HG02763 (cell line): ENCODE data around the gene RGPD5.
"Not testable (repeated sequence)": the region's sequence is repeated elsewhere in the genome, so short reads cannot be mapped to it uniquely, and the experiment has no call there.

Source experiments
- ATAC-seq: cut with Tn5 transposase; IDR thresholded peaks from one replicate; pipeline ENCODE4 v1.9.1; 2021; ENCODE audit warnings: mild to moderate bottlenecking, moderate library complexity; ENCODE audit not compliant: unreplicated experiment

Gene RGPD5

DNA sequence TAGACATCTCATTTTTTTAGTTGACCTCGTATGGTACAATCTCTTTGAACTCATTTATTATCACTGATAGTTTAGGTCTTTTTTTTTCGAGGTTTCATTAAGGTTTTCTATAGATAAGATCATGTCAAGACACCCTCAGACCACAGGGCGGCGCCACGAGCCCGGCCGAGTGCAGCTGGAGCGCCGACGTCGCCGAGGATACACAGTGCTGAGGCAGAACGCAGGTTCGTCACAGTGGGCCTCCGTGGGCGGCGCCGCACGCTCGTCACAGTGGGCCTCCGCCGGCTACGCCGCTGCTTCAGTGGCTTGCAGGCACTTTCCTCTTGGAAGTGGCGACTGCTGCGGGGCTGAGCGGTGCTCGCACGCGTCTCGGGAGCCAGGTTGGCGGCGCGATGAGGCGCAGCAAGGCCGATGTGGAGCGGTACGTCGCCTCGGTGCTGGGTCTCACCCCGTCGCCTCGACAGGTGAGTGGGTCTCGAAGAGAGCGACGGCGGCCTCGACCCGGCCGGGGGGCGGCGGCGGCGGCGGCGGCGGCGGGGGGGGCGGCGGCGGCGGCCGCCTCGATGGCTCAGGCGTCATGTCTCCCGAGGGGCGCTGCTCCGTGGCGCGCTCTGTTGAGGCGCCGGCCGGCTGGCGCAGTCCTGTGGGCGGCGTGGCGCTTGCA is at the start of gene RGPD5:
RGPD5 (plus strand) TSS at position 232 of the 664 bp plus-strand sequence; CDS start at position 393, 161 bp downstream.
- ATAC-seq = peak; percentile 94

DNA sequence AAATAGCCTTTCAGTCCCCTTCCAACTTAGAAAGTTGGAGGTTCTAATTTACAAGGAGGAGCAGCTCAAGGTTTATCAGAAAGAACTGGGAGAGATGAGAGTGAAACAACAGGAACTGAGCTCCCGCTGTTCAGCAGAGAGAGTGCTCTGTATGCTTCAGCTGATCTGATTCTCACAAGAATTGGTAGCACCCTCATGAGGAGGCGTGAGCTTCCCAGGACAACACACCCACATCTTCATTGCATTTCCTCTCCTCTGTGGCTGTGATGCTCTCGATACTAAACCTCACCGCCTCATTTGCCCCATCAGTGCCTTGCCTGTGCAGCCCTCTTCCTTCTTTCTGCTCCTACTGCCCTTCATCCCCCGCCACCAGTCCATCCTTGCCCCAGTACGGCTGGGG is 42.5 kb upstream of the RGPD5 start:
- ATAC-seq = not testable (repeated sequence)

DNA sequence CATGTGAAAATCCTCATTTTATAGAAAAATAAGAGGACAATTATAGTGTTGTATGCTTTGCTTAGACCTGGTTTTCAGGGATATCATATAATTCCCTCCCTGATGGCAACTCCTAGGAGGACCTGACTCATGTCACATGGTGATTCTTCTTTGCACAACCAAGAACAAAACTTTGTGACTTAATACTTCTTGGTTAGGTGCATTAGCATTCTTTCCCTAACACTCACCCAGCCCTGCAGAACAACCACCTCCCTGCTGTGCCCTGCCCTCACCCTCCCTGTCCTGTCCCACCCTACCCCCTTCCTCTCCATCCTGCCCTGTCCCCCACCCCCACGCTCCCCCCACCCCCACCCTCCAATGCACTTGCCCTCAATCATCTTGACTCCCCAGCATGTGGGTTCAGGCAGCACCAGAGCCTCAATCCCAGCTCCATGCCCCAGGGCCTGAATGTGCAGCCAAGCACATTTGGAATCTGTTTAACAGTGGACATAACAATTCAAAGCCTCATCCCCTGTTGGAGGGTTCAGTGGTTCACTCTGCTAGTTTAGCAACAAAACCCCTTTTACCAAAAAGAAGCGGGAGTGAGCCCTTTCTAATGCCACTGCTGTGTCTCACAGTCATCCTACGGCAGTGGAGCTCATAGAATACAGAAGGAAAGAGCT is 36.8 kb upstream of the RGPD5 start:
- ATAC-seq = not testable (repeated sequence)

DNA sequence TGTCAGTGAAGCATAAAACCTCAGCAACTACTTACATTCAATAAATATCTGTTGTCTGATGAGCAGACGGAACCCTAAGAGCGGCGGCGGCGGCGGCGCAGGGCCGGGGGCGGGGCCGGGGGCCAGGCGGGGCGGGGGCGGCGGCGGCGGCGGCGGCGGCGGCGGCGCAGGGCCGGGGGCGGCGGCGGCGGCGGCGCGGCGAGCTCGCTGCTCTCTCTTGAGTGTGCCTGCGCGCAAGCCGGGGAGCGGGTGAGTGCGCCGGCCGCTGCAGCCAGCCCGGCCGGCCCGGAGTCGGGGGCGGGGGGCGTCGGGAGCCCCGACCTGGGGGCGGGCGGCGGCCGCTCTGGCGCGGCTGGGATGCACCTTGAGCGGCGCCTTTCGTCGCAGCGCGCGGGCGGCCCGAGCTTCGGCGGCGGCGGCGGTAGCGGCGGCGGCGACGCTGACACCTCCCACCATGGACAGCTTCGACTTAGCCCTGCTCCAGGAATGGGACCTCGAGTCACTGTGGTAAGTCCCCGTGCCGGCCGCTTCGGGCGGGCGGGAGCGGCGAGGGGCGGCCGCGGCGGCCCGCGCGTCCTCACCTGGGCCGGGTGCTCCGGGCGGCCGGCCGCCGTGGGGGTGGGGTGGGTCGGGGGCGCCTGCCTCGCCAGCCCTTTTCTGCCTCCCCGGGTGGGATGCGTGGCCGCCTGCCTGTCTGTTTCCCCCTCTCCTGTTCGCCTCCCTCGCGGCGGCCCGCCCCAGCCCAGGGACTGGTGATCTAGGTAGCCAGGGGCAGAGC is 33.7 kb upstream of the RGPD5 start:
- not testable (repeated sequence) for ATAC-seq

DNA sequence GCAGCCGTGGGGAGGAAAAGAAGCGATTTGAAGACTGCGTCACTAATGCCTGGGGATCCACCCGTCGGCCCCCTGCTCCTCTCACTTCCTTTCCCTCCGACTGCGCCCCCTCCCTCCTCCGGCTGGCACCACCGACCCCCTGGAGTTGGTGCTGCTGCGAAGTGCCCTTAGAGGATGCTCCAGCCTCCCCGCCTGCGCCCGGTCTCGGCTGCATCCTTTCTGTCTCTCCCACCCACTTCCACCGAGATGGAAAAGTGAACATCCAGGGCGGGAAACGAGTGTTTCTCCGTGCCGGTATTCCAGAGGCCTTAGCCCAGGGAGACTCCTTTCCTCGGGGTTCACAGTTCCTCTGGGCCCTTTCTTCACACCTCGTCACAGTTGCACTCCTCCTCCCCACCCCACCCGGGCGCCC is 33.1 kb upstream of the RGPD5 start:
- ATAC-seq = not testable (repeated sequence)

DNA sequence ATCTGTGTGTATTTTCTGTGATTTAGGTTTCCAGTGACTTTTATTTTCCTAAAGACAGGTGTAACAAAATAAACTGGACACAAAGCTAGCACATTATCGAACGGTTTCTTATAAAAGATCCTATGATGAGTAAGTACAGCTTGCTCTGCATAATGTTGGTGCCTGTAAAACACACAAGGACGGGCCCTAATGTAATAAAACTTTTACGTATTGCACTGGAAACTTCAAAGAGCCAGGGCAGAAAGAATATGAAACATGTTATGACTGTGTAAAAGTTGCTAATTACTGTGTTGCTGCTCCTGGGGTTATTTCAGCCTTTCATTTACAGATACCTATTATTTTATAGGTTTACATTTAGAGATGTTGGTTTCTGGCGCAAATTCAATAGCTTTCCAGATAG is 32.1 kb upstream of the RGPD5 start:
- not testable (repeated sequence) for ATAC-seq

DNA sequence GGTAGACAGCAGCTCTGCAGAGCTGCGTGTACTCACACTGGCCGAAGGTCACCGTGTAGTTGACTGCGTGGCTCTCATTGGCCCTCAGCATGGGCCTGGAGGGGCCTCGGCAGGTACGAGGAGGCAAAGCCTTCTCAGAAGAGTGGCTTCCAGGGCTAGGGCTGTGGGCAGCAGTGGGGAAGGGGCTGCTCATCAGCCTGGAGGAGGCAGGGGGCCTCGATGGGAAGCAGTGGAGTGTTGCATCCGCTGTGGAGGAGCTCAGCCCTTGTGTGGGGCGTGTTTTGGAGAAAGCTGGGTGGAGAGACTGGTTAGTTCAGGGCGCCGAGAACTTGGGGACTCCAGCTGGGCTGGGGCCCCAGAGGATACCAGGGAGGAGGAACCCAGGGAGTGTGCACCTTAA is 28.0 kb upstream of the RGPD5 start:
- not testable (repeated sequence) for ATAC-seq

DNA sequence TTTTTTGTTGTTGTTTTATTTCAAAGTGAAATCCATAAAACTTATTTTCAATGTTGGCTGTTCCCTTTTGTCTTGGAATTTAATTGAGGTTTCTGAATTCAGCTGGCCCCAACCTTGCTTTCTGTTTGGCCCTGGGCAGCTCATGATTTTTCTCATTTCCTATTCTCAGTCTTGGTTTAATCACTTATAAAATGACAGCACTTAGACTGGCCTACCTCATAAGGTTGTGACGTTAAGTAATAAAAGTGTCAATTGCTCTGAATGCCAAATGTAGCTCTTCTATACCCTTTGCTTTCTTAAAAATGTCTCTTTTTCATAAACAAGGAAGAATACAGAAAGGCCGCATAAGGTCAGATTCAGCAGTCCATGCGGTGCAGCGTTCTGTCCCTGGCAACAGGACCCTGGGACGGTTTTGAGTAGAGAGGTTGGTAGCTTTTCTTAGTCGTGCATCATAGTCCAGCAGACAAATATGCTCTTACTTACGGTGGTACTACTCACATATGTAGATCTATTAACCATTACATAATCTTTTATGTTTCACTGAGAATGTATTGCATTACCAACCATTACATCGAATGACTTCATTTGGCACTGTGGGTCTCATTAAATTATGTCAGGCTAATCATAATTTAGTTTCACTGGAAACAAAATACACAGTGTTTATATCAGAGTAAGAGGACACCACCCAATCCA is 27.1 kb upstream of the RGPD5 start:
- not testable (repeated sequence) for ATAC-seq

DNA sequence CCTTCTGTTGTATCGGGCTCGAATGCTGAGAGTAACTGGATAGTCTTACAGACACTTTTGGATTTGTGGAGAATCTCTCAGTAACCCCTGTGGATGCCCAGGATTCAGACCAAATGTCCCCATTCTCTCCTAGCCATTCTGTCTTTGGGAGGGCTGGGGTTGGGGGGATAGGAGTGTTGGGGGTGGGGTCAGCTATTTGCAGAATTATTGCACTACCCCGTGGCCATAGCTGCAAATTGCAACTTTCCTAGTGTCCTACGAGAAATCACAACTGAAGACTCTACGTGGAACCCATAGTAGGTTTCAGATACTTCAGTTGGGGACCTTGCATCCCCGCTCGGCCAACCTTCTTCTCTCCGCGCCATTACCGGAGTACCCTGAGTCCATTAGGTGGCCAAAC is 25.2 kb upstream of the RGPD5 start:
- not testable (repeated sequence) for ATAC-seq

DNA sequence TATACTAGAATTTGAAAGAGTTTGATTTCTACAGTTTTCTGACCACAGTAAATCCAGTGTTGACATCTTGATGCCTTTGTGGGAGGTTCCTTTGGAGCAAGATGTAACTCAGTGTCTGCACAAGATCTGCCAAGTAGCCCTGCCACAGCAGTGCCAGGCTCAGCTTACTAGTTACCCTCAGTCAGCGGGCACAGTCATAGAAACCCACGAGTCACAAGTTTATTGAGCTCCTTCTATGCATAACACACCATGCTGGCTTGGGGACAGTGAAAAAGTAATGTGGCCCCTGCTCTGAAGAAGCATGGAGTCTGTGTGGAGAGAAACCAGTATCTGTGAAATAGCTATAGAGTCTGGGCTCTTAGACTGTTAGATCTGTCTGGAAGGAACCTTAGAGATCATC is 15.0 kb upstream of the RGPD5 start:
- not testable (repeated sequence) for ATAC-seq

DNA sequence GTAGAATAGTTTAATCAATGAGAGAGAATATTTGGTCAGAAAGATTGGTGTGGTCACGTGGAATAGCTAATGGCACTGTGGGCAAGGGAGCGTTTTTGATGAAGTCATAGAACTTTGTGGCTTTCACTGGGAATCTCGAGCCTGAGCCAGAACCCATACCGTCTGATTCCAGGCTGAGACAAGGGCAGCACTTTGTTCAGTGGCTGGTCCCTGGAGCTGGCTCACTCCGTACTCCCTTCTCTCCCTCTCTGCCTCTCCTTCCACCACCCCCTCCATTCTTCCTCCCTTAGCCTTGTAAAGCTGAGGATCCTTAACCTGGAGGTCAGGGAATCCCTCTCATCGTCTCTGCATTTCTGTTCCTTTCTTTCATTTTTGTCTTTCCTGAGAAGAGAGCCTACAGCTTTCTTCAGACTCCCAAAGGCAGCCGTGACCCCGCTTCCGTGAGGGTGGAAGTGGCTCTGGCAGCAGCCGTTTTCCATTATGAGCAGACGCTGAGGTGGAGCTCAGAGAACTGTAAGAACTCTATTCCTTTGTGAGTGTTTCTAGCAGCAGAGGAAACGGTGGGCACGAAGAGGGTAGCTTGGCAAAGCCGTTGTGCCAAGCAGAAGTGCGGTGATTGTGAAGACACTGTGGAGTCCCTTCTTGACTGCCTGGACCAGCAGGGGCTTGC is 12.8 kb upstream of the RGPD5 start:
- ATAC-seq = not testable (repeated sequence)

DNA sequence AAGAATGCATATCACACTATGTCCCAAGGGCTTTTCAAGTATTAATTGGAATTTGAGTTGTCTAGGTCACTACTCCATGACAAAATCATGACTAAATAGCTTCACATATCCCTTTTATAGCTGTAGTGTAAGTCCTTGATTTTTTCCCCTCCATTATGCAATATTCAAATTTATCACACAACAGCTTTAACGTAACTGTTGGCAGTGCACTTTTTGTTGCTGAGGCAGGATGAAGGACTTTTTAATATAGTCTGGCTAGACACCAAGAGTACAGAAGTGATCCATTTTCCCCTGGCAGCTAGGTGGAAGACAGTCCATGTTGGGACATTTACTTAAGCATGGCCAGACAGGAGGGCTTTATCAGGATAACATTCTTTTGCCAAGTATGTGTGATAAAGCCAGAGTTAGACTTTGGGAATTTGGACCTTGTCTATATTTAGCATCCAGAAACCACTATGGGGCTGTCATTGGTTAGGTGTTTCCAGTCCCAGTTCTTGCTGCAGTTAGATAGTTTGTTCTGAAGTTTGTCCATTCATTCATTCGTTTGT is 11.6 kb upstream of the RGPD5 start:
- ATAC-seq = not testable (repeated sequence)

DNA sequence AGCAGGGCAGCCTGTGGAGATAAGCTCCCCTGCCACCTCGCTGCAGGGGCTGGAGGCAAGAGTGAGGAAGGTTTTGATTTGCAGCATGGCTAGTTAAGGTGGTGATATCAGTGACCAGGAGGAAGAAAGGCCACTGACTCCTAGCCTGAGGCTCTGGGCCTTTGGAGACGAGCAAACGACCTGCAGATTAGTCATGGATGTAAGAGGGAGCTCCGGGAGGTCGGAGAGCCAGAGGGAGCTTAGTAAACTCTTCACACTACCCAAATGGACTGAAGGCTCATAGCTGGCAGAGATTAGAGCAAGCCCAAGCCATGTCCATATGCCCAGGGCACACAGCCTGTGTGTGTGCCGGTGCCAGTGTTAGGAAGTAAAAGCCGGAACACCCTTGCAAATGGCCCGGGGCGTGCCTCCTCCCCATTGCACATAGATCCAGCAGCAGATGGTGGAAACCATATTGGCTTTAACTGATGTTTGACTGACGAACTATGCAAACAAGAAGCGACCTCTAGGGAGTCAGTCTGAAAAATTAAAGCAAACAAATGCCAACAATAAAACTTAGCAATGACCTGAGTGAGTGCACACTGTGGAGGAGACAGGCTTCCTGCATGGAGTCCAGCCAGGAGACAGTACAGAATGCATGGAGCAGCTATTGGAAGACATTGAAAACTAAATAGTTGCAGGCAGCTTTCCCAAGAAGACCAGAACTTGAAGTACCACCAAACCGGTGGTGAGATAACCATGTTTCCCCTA is 2.4 kb upstream of the RGPD5 start:
- not testable (repeated sequence) for ATAC-seq

DNA sequence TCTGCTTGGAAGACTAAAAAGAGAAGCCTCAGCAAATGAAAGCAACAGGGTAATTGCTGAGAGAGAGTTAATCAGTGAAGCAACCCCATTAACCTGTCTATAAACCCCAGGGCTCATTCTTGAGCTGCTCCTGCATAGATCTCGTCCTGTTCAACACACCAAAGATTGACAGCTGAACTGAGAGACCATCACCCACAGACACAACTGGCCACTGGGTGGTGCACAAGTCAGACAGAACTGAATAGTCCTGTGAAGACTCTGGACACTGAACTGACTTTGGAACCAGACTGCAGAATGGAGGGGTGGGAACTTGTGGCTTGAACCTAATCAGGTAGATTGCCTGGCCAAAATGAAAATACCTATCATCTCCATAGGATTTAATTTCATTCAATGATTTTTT is 1.4 kb upstream of the RGPD5 start:
- not testable (repeated sequence) for ATAC-seq

DNA sequence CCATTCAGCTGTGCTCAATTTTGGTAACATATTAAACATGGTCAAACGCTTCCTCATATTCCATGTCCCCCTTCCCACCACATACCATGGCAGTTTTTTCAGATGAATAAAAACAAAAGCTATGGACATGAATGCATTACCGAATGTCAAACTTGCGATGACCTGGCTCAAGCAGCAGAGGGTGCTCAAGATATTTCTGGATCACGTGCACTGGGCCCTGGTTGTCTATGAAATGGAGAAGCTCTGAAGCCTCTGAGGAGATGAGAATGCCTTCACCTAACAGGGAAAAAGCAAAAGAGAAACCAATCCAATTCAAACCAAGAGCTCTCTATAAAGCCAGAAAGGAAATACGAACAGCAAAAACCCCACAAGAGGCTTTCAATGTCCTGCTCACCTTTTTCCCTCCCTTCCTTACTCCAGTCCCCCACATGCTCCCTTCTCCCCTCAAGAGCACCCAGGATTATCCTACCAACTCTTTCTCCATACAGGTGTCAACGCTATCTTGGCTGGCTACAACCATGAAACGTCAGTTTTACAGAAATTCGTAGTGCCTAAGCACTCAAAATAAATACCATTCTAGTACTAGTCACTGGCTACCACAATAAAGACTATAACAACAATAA is 77.1 kb downstream of the RGPD5 start:
- peak; percentile 89 for ATAC-seq

DNA sequence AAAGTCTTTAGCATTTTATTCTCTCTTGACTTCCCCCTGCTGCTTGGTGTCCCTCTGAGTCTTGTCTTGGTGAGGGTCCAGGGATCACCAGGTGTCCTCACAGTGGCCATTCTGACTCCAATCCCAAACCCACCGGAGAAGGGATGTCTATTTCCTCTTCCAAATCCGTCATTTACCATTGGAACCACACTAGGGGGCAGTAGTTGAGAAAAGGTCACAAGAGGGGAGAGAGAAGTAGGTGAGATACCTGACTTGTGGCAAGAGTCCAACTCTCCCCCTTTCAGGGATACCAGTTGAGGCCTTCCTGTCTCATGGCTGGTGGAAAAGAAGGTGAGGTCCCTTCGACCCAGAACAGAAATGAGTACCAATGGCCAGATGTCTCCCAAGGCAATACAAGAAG is 82.5 kb downstream of the RGPD5 start:
- not testable (repeated sequence) for ATAC-seq

DNA sequence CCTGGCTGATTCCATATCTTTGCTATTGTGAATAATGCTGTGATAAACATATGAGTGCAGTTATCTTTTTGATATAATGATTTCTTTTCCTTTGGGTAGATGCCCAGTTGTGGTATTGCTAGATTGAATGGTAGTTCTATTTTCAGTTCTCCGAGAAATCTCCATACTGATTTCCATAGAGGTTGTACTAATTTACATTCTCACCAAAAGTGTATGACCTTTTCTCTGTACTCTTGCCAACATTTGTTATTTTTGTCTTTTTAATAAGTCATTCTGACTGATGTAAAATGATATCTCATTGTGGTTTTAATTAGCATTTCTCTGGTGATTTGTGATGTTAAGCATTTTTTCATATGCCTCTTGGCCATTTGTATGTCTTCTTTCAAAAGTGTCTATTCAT is 88.0 kb downstream of the RGPD5 start:
- ATAC-seq = not testable (repeated sequence)

DNA sequence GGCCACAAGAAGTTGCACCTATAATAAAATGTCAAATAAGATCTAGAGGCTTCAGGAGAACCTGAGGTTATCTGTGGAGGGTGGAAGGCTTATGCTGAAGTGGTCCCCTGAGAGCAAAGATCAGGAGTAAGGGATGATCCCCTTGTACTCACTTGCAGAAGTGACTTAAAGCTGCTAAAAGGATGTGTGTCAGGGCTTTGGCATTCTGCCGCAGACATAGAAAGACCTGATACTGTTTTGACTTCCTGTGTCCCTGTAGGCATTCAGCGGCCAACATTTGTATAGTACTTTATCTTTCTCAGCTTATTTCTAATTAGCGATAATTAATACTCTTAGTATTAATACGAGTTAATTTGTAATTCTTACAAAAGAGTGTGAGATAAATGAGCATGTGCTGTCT is 94.3 kb downstream of the RGPD5 start:
- not testable (repeated sequence) for ATAC-seq

DNA sequence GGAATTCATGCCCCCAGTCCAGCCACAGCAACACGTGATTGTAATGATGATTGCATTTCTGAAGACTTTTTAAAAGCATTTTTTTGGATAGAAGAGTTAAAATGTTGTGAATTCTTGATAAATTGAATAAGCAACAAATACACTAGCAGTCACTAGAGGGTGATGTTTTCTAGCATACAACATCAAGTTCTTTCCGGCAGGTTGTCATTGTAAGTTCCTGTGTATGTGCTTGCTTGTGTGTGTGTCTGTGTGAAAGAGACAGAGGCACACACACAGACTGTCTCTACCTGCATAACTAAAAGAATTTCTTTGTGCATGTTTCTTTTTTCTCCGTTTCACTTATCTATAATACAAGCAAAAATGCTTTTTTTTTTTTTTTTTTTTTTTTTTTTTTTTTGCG is 95.8 kb downstream of the RGPD5 start:
- not testable (repeated sequence) for ATAC-seq
